ENCODE results near the gene FAM43A. TPM values are rescaled to one million over a fixed set of nuclear protein-coding genes. Genes with fewer than 3 reads are reported as not detected.

Gene FAM43A
- total and polyA plus RNA-seq, 9 of the 15 experiments (the other 6 are each of a cell fraction or from before 2014, with no cell fraction given), result 0.03 to 1.2 (median 0.21) TPM

DNA sequence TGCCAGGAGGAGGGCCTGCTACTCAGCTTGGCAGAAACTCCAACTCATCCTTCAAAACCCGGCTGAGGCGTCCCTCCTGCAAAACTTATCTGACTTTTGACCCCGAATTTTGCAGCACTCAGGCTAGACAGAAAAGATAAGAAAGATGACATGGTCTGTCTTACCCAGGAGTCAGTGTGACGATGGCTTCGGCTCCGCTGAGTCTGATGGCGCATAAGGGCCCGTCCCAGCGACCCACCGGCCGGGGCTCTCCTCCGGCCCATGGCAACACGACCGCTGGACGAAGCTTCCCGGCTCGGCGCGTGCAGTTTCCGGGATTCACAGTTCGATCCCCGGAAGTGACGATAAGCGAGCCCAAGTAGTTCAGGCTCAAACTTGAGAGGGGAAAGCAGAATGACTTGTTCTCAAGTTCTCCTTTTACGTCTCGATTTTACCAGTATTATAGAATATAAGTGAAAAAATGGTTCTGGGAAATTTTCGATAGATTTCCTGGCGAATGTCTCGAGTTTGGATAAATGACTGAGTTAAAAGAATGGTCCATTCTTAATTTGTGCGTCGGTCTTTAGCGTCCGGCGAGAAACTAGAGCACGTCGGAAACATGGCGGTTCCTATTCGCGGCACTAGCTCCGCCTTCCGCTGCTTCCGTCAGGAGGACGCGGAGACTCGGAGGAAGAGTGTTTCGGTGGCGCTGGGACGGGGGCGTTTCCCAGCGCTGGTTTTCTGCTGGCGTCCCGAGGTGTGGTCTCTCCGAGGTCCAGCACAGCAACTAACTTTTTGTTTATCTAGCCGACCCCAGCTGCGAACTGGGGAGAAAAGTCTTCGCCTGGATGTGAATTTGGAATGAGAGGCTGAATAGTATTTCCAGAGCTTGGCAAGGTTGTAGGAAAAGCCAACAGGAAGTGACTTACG, 13.5 kb upstream of the FAM43A start, which contains the start of gene LSG1:
LSG1 (minus strand) TSS at position 292 of the 909 bp plus-strand sequence; CDS start at position 263, 29 bp downstream.
- Histone ChIP-seq H3K9me1 (ENCODE audit: control insufficient read depth, insufficient read depth, low read length) (no peaks in the 10 kb centered on the region), H3K79me2 (ENCODE audit: control insufficient read depth, insufficient read depth, low read length) (peaks cover 30% of the 10 kb centered on the region), H3K27me3 (ENCODE audit: control insufficient read depth in 2 of 2, insufficient read depth in 2 of 2, low read length in 2 of 2) (no peaks in the 10 kb centered on the region), H3K36me3 (ENCODE audit: control insufficient read depth, insufficient read depth, low read length) (peaks cover 30% of the 10 kb centered on the region), H3K9me3 (replicated peaks; ENCODE audit: control insufficient read depth, insufficient read depth, low read depth, low read length) (no peaks in the 10 kb centered on the region), H4K20me1 (replicated peaks; ENCODE audit: control insufficient read depth, insufficient read depth, low read length) (no peaks in the 10 kb centered on the region), H3K4me1 (replicated peaks in 1 of 2; ENCODE audit: control insufficient read depth in 2 of 2, insufficient read depth in 2 of 2, low read length in 2 of 2) (peaks cover 8 to 10% of the 10 kb centered on the region in 2 experiments; a peak in 3 of 5 replicates), H3K9ac (ENCODE audit: insufficient read depth in 1 of 2, low read depth in 2 of 2, low read length in 2 of 2) (peak within 1 kb of the TSS; percentile 85 to 91), H3K4me2 (ENCODE audit: insufficient read depth, low read length) (peak within 1 kb of the TSS; percentile 99), H3K4me3 (peak within 1 kb of the TSS; percentile 100), H3K27ac (ENCODE audit: extremely low read depth, low read depth, low read length) (peak within 1 kb of the TSS; percentile 92), H2AFZ (ENCODE audit: low read depth, low read length) (peak within 1 kb of the TSS; percentile 92)
- under 1% methylated on average over 51 of the region's 57 CpGs for WGBS (ENCODE audit: insufficient coverage, low coverage, missing lambda C conversion rate)
- CTCF ChIA-PET (ENCODE audit: low intra/inter-chr PET ratio), result interaction anchor here (1.1 to 1.2 kb wide), 2 partner anchors 11 to 588 kb away, joined by 3 to 4 read pairs; no protein-coding TSS in a partner anchor
- peak; percentile 86 for FAIRE-seq
- POLR2A ChIA-PET, result interaction anchor here (0.5 to 3.3 kb wide), 14 partner anchors 10 to 871 kb away, joined by 3 to 15 read pairs (median 4); partner anchors contain the start of genes FAM43A and PPP1R2
- peak; percentile 98 for ATAC-seq
- no TSS peak for BruUV-seq (replicated peaks)
- intact Hi-C loops (cut with micrococcal nuclease) (loop anchor here (5.0 kb wide), 1 partner anchor 340 kb away; no protein-coding TSS in a partner anchor), in situ Hi-C loops (cut with MboI) (no loop called here)
- DNase-seq (ENCODE audit: extremely low read depth in 1 of 4, low spot score in 3 of 4), result peak; percentile 84 to 98 (median 87)
- TF ChIP-seq NBN (IDR thresholded peaks at IDR 0.05; ENCODE audit: low read depth) (peak; percentile 93), MTF1 (CRISPR knock-in tag; IDR thresholded peaks at IDR 0.05; ENCODE audit: borderline replicate concordance) (no peak), ZSCAN29 (IDR thresholded peaks at IDR 0.05) (no peak), HNRNPLL (IDR thresholded peaks at IDR 0.05; ENCODE audit: low read depth, low read length, poor library complexity, severe bottlenecking) (peak; percentile 80), BRD4 (IDR thresholded peaks at IDR 0.05) (peak; percentile 61; the same call in 1 of the 2 replicates), GABPA (tag; conservative IDR thresholded peaks at IDR 0.05; ENCODE audit: low read depth) (peak; percentile 98), HDAC2 (IDR thresholded peaks at IDR 0.05) (peak; percentile 64; the same call in 1 of the 2 replicates), RBBP5 (IDR thresholded peaks at IDR 0.05; ENCODE audit: borderline replicate concordance, insufficient read depth, low read length, poor library complexity, severe bottlenecking) (peak; percentile 93), ZNF274 (IDR thresholded peaks at IDR 0.05; ENCODE audit: borderline replicate concordance, low read depth, low read length) (no peak)
- TF ChIP-seq, protein P1, sequence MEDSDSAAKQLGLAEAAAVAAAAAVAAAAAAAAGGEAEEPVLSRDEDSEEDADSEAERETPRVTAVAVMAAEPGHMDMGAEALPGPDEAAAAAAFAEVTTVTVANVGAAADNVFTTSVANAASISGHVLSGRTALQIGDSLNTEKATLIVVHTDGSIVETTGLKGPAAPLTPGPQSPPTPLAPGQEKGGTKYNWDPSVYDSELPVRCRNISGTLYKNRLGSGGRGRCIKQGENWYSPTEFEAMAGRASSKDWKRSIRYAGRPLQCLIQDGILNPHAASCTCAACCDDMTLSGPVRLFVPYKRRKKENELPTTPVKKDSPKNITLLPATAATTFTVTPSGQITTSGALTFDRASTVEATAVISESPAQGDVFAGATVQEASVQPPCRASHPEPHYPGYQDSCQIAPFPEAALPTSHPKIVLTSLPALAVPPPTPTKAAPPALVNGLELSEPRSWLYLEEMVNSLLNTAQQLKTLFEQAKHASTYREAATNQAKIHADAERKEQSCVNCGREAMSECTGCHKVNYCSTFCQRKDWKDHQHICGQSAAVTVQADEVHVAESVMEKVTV (CRISPR knock-in tag; IDR thresholded peaks at IDR 0.05), result 0 out of 2 replicates have a peak, but pooled peaks have one; percentile 29
- TF ChIP-seq, protein P2, sequence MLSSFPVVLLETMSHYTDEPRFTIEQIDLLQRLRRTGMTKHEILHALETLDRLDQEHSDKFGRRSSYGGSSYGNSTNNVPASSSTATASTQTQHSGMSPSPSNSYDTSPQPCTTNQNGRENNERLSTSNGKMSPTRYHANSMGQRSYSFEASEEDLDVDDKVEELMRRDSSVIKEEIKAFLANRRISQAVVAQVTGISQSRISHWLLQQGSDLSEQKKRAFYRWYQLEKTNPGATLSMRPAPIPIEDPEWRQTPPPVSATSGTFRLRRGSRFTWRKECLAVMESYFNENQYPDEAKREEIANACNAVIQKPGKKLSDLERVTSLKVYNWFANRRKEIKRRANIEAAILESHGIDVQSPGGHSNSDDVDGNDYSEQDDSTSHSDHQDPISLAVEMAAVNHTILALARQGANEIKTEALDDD (IDR thresholded peaks at IDR 0.05), result peak; percentile 29; the same call in 1 of the 2 replicates
- TF ChIP-seq, protein P3, sequence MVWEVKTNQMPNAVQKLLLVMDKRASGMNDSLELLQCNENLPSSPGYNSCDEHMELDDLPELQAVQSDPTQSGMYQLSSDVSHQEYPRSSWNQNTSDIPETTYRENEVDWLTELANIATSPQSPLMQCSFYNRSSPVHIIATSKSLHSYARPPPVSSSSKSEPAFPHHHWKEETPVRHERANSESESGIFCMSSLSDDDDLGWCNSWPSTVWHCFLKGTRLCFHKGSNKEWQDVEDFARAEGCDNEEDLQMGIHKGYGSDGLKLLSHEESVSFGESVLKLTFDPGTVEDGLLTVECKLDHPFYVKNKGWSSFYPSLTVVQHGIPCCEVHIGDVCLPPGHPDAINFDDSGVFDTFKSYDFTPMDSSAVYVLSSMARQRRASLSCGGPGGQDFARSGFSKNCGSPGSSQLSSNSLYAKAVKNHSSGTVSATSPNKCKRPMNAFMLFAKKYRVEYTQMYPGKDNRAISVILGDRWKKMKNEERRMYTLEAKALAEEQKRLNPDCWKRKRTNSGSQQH (CRISPR knock-in tag; IDR thresholded peaks at IDR 0.05), result 0 out of 2 replicates have a peak, but pooled peaks have one; percentile 34
- TF ChIP-seq, protein P4, sequence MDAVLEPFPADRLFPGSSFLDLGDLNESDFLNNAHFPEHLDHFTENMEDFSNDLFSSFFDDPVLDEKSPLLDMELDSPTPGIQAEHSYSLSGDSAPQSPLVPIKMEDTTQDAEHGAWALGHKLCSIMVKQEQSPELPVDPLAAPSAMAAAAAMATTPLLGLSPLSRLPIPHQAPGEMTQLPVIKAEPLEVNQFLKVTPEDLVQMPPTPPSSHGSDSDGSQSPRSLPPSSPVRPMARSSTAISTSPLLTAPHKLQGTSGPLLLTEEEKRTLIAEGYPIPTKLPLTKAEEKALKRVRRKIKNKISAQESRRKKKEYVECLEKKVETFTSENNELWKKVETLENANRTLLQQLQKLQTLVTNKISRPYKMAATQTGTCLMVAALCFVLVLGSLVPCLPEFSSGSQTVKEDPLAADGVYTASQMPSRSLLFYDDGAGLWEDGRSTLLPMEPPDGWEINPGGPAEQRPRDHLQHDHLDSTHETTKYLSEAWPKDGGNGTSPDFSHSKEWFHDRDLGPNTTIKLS (IDR thresholded peaks at IDR 0.05; ENCODE audit: borderline replicate concordance, low read depth), result 0 out of 2 replicates have a peak, but pooled peaks have one; percentile 44
- TF ChIP-seq, protein P5, sequence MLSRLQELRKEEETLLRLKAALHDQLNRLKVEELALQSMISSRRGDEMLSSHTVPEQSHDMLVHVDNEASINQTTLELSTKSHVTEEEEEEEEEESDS (CRISPR knock-in tag; IDR thresholded peaks at IDR 0.05), result no peak

All from K562 (cell line).